ENCODE measurements around the gene NADK2. TPM values are rescaled to one million over a fixed set of nuclear protein-coding genes. Genes with fewer than 3 reads are reported as not detected.

The NADK2 gene
- total and polyA plus RNA-seq, 9 donors = 13.5 to 46.7 (median 26.4) TPM

GRCh38 chr5:36150676-36151433 lies 90.9 kb downstream of the NADK2 start:
- Histone ChIP-seq H3K36me3 (no peaks in the 10 kb centered on the region), H3K4me1 (ENCODE audit: insufficient read depth) (peaks cover 1% of the 10 kb centered on the region)
- intact Hi-C loops (cut with DNase I) = loop anchor here in 1 of 4 donors (10.0 kb wide), 1 partner anchor 1236 kb away; the partner anchor contains the start of genes BRIX1 and RAD1

GRCh38 chr5:36147681-36148080 lies 94.0 kb downstream of the NADK2 start:
- DNase-seq = no peak
- intact Hi-C loops (cut with DNase I) = no loop called here
- Histone ChIP-seq H3K4me3 (no peak overlapping the region), H3K4me1 (ENCODE audit: insufficient read depth) (no peaks in the 10 kb centered on the region), H3K36me3 (no peaks in the 10 kb centered on the region), H3K9me3 (no peaks in the 10 kb centered on the region), H3K27ac (no peak overlapping the region), H3K27me3 (no peaks in the 10 kb centered on the region)
- WGBS, 3 donors = 92 to 95% (median 92%) methylated on average over 2 of the region's 2 CpGs
- TF ChIP-seq EP300 (IDR thresholded peaks at IDR 0.05) (no peak), POLR2A (IDR thresholded peaks at IDR 0.05) (no peak), CTCF (IDR thresholded peaks at IDR 0.05) (no peak)

More at GRCh38 chr5:36150676-36151433, 90.9 kb downstream of the NADK2 start:
- WGBS, 3 donors = 1 to 4% (median 2%) methylated on average over 23 of the region's 23 CpGs
- no peak overlapping the region for H3K27ac ChIP-seq
- H3K27me3 ChIP-seq = no peaks in the 10 kb centered on the region
- peak in 3 of 5 donors; percentile 23 to 40 (median 33) for DNase-seq
- H3K4me3 ChIP-seq = peak overlapping the region; percentile 92
- H3K9me3 ChIP-seq = no peaks in the 10 kb centered on the region
- no peak for TF ChIP-seq POLR2A (IDR thresholded peaks at IDR 0.05)
- TF ChIP-seq EP300 (IDR thresholded peaks at IDR 0.05) = no peak
- TF ChIP-seq CTCF (IDR thresholded peaks at IDR 0.05) = no peak

GRCh38 chr5:36146390-36146789 lies 95.3 kb downstream of the NADK2 start:
- Histone ChIP-seq H3K27ac (no peak overlapping the region), H3K9me3 (no peaks in the 10 kb centered on the region), H3K4me3 (no peak overlapping the region), H3K27me3 (no peaks in the 10 kb centered on the region), H3K36me3 (no peaks in the 10 kb centered on the region), H3K4me1 (ENCODE audit: insufficient read depth) (no peaks in the 10 kb centered on the region)
- no peak for DNase-seq
- intact Hi-C loops (cut with DNase I) = no loop called here
- TF ChIP-seq CTCF (IDR thresholded peaks at IDR 0.05) (no peak), EP300 (IDR thresholded peaks at IDR 0.05) (no peak), POLR2A (IDR thresholded peaks at IDR 0.05) (no peak)
- 63 to 86% (median 81%) methylated on average over 3 of the region's 3 CpGs for whole genome bisulfite sequencing, 3 donors

- Histone ChIP-seq H3K27me3 (no peaks in the 10 kb centered on the region), H3K4me3 (no peak overlapping the region), H3K9me3 (no peaks in the 10 kb centered on the region), H3K36me3 (no peaks in the 10 kb centered on the region), H3K27ac (no peak overlapping the region), H3K4me1 (ENCODE audit: insufficient read depth) (no peaks in the 10 kb centered on the region)
- no peak for TF ChIP-seq EP300 (IDR thresholded peaks at IDR 0.05)
- no peak for TF ChIP-seq CTCF (IDR thresholded peaks at IDR 0.05)
- TF ChIP-seq POLR2A (IDR thresholded peaks at IDR 0.05) = no peak
- WGBS, 3 donors = 88 to 92% (median 92%) methylated on average over 4 of the region's 4 CpGs
- intact Hi-C loops (cut with DNase I) = no loop called here
- DNase-seq = no peak
Measured at GRCh38 chr5:36145311-36145710, 96.4 kb downstream of the NADK2 start.

MicroRNAs encoded within 50 kb of the gene (microRNA counts, 767-probe panel; counts per million panel counts)
- microRNA hsa-miR-580 = 530 counts per million, percentile 78 among the panel's probes with 10 or more counts

Small RNA genes lying within 50 kb of the gene (microRNA-seq; reads per million reads assigned to microRNA genes)
- 0.18 to 1.4 (median 0.38) reads per million in 3 donors for gene MIR580

Small RNA genes lying within 50 kb of the gene (small RNA-seq; reads per million reads assigned to genes)
- gene MIR580 = not detected
- not detected for gene RNU6-1305P

Other genes starting within 250 kb of the NADK2 start
- not detected for gene UGT3A2, start 175.0 kb downstream of the NADK2 start, total RNA-seq
- gene UGT3A2, start 175.0 kb downstream of the NADK2 start, polyA plus RNA-seq = under 1 TPM in 1 of 2 donors, not detected in 1; 0.23 TPM
- gene LMBRD2, start 90.0 kb downstream of the NADK2 start, total RNA-seq = 1 to 10 TPM; 5.4 to 8.8 (median 6.3) TPM
- gene LMBRD2, start 90.0 kb downstream of the NADK2 start, polyA plus RNA-seq = 1 to 10 TPM; 2.0 to 6.5 TPM
- gene SKP2, start 89.8 kb downstream of the NADK2 start, total RNA-seq = 10 to 100 TPM in 4 of 7 donors, 1 to 10 TPM in 3; 7.9 to 15.4 (median 13.7) TPM
- 1 to 10 TPM; 4.5 to 10.0 TPM for gene SKP2, start 89.8 kb downstream of the NADK2 start, polyA plus RNA-seq
- gene RANBP3L, start 60.0 kb upstream of the NADK2 start, total RNA-seq = 1 to 10 TPM in 3 of 7 donors, under 1 TPM in 4; 0.17 to 3.1 (median 0.94) TPM
- 1 to 10 TPM in 1 of 2 donors, under 1 TPM in 1; 0.58 to 1.5 TPM for gene RANBP3L, start 60.0 kb upstream of the NADK2 start, polyA plus RNA-seq

Data from ovary (tissue), 9 donors.